Measurements from ENCODE around the gene ACSS1.

Gene ACSS1

DNA sequence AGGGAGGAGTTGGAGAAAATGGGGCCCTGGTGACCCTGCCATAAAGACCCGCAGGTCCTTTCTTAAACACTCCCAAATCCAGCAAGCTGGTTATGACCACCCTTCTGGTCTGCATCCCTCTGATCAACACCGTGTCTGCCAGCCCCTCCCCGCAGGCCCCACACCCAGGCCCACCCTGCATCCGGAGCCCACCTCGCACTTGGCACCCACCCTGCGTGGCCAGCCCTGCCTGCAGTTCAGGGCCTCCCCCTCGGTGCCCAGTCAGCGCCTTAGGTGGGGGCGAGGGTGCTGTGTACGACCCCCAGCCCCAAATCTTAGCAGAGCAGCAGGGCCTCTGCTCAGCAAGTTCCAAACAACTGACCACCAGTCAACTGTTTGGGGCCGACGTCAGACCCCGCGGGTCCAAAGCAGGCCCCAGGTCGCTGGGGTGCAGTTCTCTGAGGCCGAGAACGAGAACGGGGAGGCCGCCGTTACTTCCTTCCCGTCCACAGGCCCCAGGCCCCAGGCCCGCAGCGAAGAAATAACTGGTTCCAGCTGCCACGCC, 1.2 kb downstream of the ACSS1 start:
- Histone ChIP-seq H3K79me2 (peaks cover 39% of the 10 kb centered on the region), H2AFZ (peak overlapping the region; percentile 83), H3K4me2 (ENCODE audit: low read length) (peak overlapping the region; percentile 96), H3K36me3 (ENCODE audit: control insufficient read depth, insufficient read depth, low read length) (no peaks in the 10 kb centered on the region), H3K4me1 (peaks cover 35% of the 10 kb centered on the region), H3K27ac (peak overlapping the region; percentile 84), H3K27me3 (ENCODE audit: control insufficient read depth, insufficient read depth, low read length) (no peaks in the 10 kb centered on the region), H3K4me3 (ENCODE audit: low read depth, low read length) (peak overlapping the region; percentile 80), H3K9ac (peak overlapping the region; percentile 65), H3K9me3 (ENCODE audit: control insufficient read depth, low read length) (no peaks in the 10 kb centered on the region)
- TF ChIP-seq, protein P1, sequence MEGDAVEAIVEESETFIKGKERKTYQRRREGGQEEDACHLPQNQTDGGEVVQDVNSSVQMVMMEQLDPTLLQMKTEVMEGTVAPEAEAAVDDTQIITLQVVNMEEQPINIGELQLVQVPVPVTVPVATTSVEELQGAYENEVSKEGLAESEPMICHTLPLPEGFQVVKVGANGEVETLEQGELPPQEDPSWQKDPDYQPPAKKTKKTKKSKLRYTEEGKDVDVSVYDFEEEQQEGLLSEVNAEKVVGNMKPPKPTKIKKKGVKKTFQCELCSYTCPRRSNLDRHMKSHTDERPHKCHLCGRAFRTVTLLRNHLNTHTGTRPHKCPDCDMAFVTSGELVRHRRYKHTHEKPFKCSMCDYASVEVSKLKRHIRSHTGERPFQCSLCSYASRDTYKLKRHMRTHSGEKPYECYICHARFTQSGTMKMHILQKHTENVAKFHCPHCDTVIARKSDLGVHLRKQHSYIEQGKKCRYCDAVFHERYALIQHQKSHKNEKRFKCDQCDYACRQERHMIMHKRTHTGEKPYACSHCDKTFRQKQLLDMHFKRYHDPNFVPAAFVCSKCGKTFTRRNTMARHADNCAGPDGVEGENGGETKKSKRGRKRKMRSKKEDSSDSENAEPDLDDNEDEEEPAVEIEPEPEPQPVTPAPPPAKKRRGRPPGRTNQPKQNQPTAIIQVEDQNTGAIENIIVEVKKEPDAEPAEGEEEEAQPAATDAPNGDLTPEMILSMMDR (IDR thresholded peaks at IDR 0.05) = no peak

DNA sequence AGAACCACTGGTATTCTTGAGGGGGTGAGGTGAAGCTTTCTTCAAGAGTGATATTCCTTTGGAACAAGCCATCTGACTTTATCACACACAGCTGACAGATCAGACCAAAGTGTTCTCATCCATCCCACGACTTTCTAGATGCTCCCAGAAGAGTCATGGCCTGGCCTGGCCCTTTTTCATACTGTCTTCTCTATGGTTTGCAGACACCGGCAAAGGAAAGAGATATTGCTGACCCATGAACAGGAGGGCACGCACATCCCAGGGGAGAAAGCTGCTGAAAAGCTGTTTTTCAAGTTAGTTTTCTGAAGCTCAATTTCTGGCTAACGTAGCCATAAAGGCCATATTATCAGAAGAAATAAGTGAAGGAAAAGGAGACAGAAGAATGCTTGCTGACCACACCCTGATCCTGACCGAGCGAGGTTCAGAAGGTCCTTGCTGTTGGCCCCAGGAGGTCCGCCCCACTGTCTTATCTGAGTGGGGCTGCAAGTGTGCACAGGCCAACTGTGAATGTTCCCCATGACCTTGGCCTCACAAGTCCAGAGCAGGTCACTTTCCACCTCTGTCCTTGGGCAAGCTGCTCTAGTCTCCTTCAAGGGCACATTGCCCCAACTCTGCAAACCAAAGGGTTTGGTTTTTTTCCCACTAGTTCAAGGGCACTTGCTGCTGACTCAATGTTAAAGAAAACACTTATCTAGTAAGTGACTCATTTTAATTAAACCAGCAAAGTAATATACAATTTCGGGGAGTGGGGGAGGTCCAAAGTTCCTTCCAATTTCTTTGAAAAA, 2.0 kb downstream of the ACSS1 start:
- Histone ChIP-seq H3K27me3 (ENCODE audit: control insufficient read depth, insufficient read depth, low read length) (no peaks in the 10 kb centered on the region), H3K36me3 (ENCODE audit: control insufficient read depth, insufficient read depth, low read length) (no peaks in the 10 kb centered on the region), H3K27ac (peak overlapping the region; percentile 84), H3K4me1 (peaks cover 35% of the 10 kb centered on the region), H2AFZ (no peak overlapping the region), H3K9me3 (ENCODE audit: control insufficient read depth, low read length) (no peaks in the 10 kb centered on the region), H3K4me2 (ENCODE audit: low read length) (peak overlapping the region; percentile 96), H3K79me2 (peaks cover 47% of the 10 kb centered on the region), H3K4me3 (ENCODE audit: low read depth, low read length) (peak overlapping the region; percentile 80), H3K9ac (no peak overlapping the region)
- TF ChIP-seq, protein P1 (IDR thresholded peaks at IDR 0.05) = no peak

- H3K4me1 ChIP-seq = peaks cover 35% of the 10 kb centered on the region
- H3K36me3 ChIP-seq (ENCODE audit: control insufficient read depth, insufficient read depth, low read length) = no peaks in the 10 kb centered on the region
- H3K4me2 ChIP-seq (ENCODE audit: low read length) = peak overlapping the region; percentile 96
- peak overlapping the region; percentile 80 for H3K4me3 ChIP-seq (ENCODE audit: low read depth, low read length)
- no peak overlapping the region for H2AFZ ChIP-seq
- peak overlapping the region; percentile 84 for H3K27ac ChIP-seq
- no peaks in the 10 kb centered on the region for H3K9me3 ChIP-seq (ENCODE audit: control insufficient read depth, low read length)
- peaks cover 54% of the 10 kb centered on the region for H3K79me2 ChIP-seq
- TF ChIP-seq, protein P1 (IDR thresholded peaks at IDR 0.05) = no peak
- no peak overlapping the region for H3K9ac ChIP-seq
- H3K27me3 ChIP-seq (ENCODE audit: control insufficient read depth, insufficient read depth, low read length) = no peaks in the 10 kb centered on the region
Measured at GRCh38 chr20:25054995-25055629, 2.8 kb downstream of the ACSS1 start.

- H3K4me3 ChIP-seq (ENCODE audit: low read depth, low read length) = no peak overlapping the region
- TF ChIP-seq, protein P1 (IDR thresholded peaks at IDR 0.05) = no peak
- H3K4me2 ChIP-seq (ENCODE audit: low read length) = no peak overlapping the region
- H3K9me3 ChIP-seq (ENCODE audit: control insufficient read depth, low read length) = no peaks in the 10 kb centered on the region
- peaks cover 35% of the 10 kb centered on the region for H3K4me1 ChIP-seq
- no peak overlapping the region for H3K9ac ChIP-seq
- no peaks in the 10 kb centered on the region for H3K27me3 ChIP-seq (ENCODE audit: control insufficient read depth, insufficient read depth, low read length)
- H3K27ac ChIP-seq = peak overlapping the region; percentile 43
- H3K79me2 ChIP-seq = peaks cover 61% of the 10 kb centered on the region
- no peak overlapping the region for H2AFZ ChIP-seq
- H3K36me3 ChIP-seq (ENCODE audit: control insufficient read depth, insufficient read depth, low read length) = no peaks in the 10 kb centered on the region
Measured at GRCh38 chr20:25054096-25054820, 3.7 kb downstream of the ACSS1 start.
